PC-9 (cell line): ENCODE data around the gene MNT.

Experiments used
- CTCF ChIP-seq: fragments of 200-600 bp; sonication (generic); conservative IDR thresholded peaks from 2 replicates; pipeline ENCODE4 v1.6.1; 2017; ENCODE audit warnings: mixed run types, antibody characterized with exemption, mild to moderate bottlenecking, moderate library complexity
- EZH2 ChIP-seq: fragments of 200-600 bp; sonication (generic); IDR thresholded peaks from 2 replicates; pipeline ENCODE4 v1.8.0; 2017; ENCODE audit warnings: antibody characterized with exemption, low read depth

DNA sequence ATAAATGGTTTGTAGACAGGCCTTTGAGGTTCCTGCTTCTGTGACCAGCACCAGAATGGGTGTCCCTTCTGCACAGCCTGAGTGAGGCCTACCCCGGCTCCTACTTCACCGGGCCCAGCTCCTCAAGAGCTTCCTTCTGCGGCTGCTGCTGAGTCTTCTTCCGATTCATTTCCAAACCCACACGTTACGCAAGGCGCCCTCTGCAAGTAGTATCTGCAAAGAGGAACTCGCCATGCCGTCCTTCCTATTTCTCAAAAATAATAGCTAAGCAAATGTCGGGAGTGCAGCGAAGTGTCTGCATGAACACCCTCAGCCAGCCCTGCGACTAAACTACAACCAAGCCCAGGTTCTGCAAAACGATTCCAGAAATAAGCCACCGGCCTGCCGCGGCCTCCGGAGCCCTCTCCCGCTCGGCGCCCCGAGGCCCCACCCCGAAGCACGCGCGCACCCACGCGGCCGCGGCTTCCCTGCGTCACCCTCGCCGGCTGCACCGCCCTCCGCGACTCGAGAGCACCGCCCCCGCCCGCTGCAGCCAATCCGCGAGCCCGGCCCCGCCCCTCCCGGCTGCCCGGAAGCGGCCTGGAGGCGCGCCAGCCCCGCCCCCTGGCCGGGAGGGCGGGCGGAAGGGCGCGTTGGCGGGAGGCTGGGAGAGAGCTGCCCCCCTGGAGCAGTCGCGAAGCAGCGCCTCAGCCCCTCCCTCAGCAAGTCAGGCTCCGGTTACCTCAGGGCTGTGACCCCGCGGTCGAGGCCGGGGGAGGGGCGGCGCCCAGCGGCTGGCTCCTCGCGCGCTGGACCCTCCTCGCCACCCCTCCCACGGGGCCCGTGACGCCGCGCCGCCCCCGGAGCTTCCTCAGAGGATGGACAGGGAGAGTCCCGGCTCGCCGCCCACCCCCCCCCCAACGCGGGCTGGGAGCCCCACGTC, 8.3 kb downstream of the MNT start:
- no peak for TF ChIP-seq CTCF
- no peak for TF ChIP-seq EZH2
